H9 (cell line): Measurements from ENCODE around the gene TNFRSF18. TPM values are rescaled to one million over a fixed set of nuclear protein-coding genes. Genes with fewer than 3 reads are reported as not detected.
"Not testable (repeated sequence)": the region's sequence is repeated elsewhere in the genome, so short reads cannot be mapped to it uniquely, and the experiment has no call there.

Experiments used
- DNase-seq: peaks from one replicate; pipeline ENCODE4 v3.0.0-alpha.2; 2017
- H2AFZ ChIP-seq: one replicate; pipeline ENCODE4 v1.6.1; 2013; ENCODE audit warnings: mild to moderate bottlenecking, low read length, control low read depth, moderate library complexity
- H2AK5ac ChIP-seq: 2 replicates; pipeline ENCODE4 v1.6.1; 2013; ENCODE audit warnings: low read length, control low read depth, mixed read lengths; ENCODE audit not compliant: insufficient read length
- H2BK120ac ChIP-seq: one replicate; pipeline ENCODE4 v1.6.1; 2013; ENCODE audit warnings: low read depth, mild to moderate bottlenecking, low read length, control low read depth, inconsistent platforms; ENCODE audit not compliant: poor library complexity, severe bottlenecking
- H2BK12ac ChIP-seq: 2 replicates; pipeline ENCODE4 v1.6.1; 2013; ENCODE audit warnings: low read length, control low read depth, mixed read lengths, low read depth; ENCODE audit not compliant: insufficient read length
- H2BK15ac ChIP-seq: 2 replicates; pipeline ENCODE4 v1.6.1; 2013; ENCODE audit warnings: low read depth, low read length, control low read depth
- H2BK20ac ChIP-seq: one replicate; pipeline ENCODE4 v1.6.1; 2013; ENCODE audit warnings: low read depth, mild to moderate bottlenecking, low read length, control low read depth, inconsistent platforms; ENCODE audit not compliant: poor library complexity, severe bottlenecking
- H2BK5ac ChIP-seq: 2 replicates; pipeline ENCODE4 v1.6.1; 2013; ENCODE audit warnings: low read length, control low read depth, mixed read lengths; ENCODE audit not compliant: insufficient read length
- H3K14ac ChIP-seq: 2 replicates; pipeline ENCODE4 v1.6.1; 2013; ENCODE audit warnings: low read length, control low read depth; ENCODE audit not compliant: insufficient read depth
- H3K18ac ChIP-seq: 2 replicates; pipeline ENCODE4 v1.6.1; 2013; ENCODE audit warnings: low read depth, mild to moderate bottlenecking, mixed read lengths, low read length, control low read depth; ENCODE audit not compliant: insufficient read length
- H3K23ac ChIP-seq: 2 replicates; pipeline ENCODE4 v1.6.1; 2013; ENCODE audit warnings: low read length, control low read depth, mixed read lengths, low read depth; ENCODE audit not compliant: insufficient read length
- H3K23me2 ChIP-seq: 2 replicates; pipeline ENCODE4 v1.6.1; 2013; ENCODE audit warnings: low read depth, mild to moderate bottlenecking, mixed read lengths, low read length, control low read depth; ENCODE audit not compliant: insufficient read length, poor library complexity, severe bottlenecking
- H3K27ac ChIP-seq: 2 replicates; pipeline ENCODE4 v1.5.1; 2013; ENCODE audit warnings: low read length, control low read depth, mixed read lengths, low read depth; ENCODE audit not compliant: insufficient read length
- H3K27me3 ChIP-seq: 2 replicates; pipeline ENCODE4 v1.6.1; 2013; ENCODE audit warnings: low read length, control low read depth, inconsistent platforms; ENCODE audit not compliant: insufficient read depth
- H3K4ac ChIP-seq: 2 replicates; pipeline ENCODE4 v1.6.1; 2013; ENCODE audit warnings: low read depth, mild to moderate bottlenecking, control low read depth, inconsistent platforms, low read length, moderate library complexity
- H3K4me1 ChIP-seq: 2 replicates; pipeline ENCODE4 v1.6.1; 2013; ENCODE audit warnings: low read length, control low read depth, inconsistent platforms; ENCODE audit not compliant: insufficient read depth
- H3K4me2 ChIP-seq: 2 replicates; pipeline ENCODE4 v1.6.1; 2013; ENCODE audit warnings: low read length, control low read depth, mixed read lengths; ENCODE audit not compliant: insufficient read length, insufficient read depth
- H3K56ac ChIP-seq: 2 replicates; pipeline ENCODE4 v1.6.1; 2013; ENCODE audit warnings: low read depth, mild to moderate bottlenecking, mixed read lengths, low read length, control low read depth; ENCODE audit not compliant: insufficient read length
- H3K79me1 ChIP-seq: 2 replicates; pipeline ENCODE4 v1.6.1; 2013; ENCODE audit warnings: low read depth, mild to moderate bottlenecking, moderate library complexity, low read length, control low read depth, inconsistent platforms; ENCODE audit not compliant: insufficient read depth, poor library complexity, severe bottlenecking
- H3K79me2 ChIP-seq: 2 replicates; pipeline ENCODE4 v1.6.1; 2013; ENCODE audit warnings: low read length, control low read depth, inconsistent platforms; ENCODE audit not compliant: insufficient read depth
- H3K9ac ChIP-seq: 2 replicates; pipeline ENCODE4 v1.6.1; 2013; ENCODE audit warnings: low read length, control low read depth, mixed read lengths; ENCODE audit not compliant: insufficient read length; ENCODE audit errors: extremely low read depth
- H3K9me3 ChIP-seq: one replicate; pipeline ENCODE4 v1.6.1; 2013; ENCODE audit warnings: low read depth, low read length, inconsistent platforms; ENCODE audit not compliant: control insufficient read depth
- H3T11ph ChIP-seq: one replicate; pipeline ENCODE4 v1.6.1; 2013; ENCODE audit warnings: mild to moderate bottlenecking, low read length, control low read depth, inconsistent platforms
- H4K20me1 ChIP-seq: one replicate; pipeline ENCODE4 v1.6.1; 2013; ENCODE audit not compliant: control insufficient read depth, insufficient read length, insufficient read depth
- H4K5ac ChIP-seq: 2 replicates; pipeline ENCODE4 v1.6.1; 2013; ENCODE audit warnings: low read depth, mild to moderate bottlenecking, mixed read lengths, low read length, control low read depth; ENCODE audit not compliant: insufficient read length
- H4K8ac ChIP-seq: replicated peaks from 2 replicates; pipeline ENCODE4 v1.6.1; 2013; ENCODE audit warnings: low read length, control low read depth, mixed read lengths, low read depth; ENCODE audit not compliant: insufficient read length
- H4K91ac ChIP-seq: 2 replicates; pipeline ENCODE4 v1.6.1; 2013; ENCODE audit warnings: low read depth, mild to moderate bottlenecking, moderate library complexity, mixed read lengths, low read length, control low read depth; ENCODE audit not compliant: insufficient read length
- H3K27ac Mint-ChIP-seq, 3 experiments: 2 replicates in 2 of 3; 3 replicates in 1 of 3; pipeline ENCODE4 v1.8.0; 2020 to 2021; ENCODE audit warnings: mixed read lengths in 3 of 3, mild to moderate bottlenecking in 1 of 3, moderate library complexity in 1 of 3
- H3K27me3 Mint-ChIP-seq: 2 replicates; pipeline ENCODE4 v1.8.0; 2021; ENCODE audit warnings: low read depth, mild to moderate bottlenecking, moderate library complexity, mixed read lengths
- H3K36me3 Mint-ChIP-seq, 3 experiments: 2 replicates in 2 of 3; 3 replicates in 1 of 3; pipeline ENCODE4 v1.8.0; 2020 to 2021; ENCODE audit warnings: low read depth in 3 of 3, mixed read lengths in 3 of 3; ENCODE audit not compliant: insufficient read depth in 1 of 3
- H3K4me1 Mint-ChIP-seq, 2 experiments: 2 replicates each; pipeline ENCODE4 v1.8.0; 2020; ENCODE audit warnings: mixed read lengths in 2 of 2
- H3K4me3 Mint-ChIP-seq, 2 experiments: 2 replicates in 1 of 2; 3 replicates in 1 of 2; pipeline ENCODE4 v1.8.0; 2020 to 2021; ENCODE audit warnings: mild to moderate bottlenecking in 2 of 2, mixed read lengths in 2 of 2, moderate library complexity in 1 of 2
- H3K9me3 Mint-ChIP-seq, 2 experiments: 2 replicates in 1 of 2; 3 replicates in 1 of 2; pipeline ENCODE4 v1.8.0; 2020; ENCODE audit warnings: mild to moderate bottlenecking in 2 of 2, mixed read lengths in 2 of 2, moderate library complexity in 1 of 2
- WGBS: extraction: QIAGEN DNeasy Blood & Tissue Kit; methylation state at CpG from one replicate; pipeline ENCODE4 v1.1.7; 2013; ENCODE audit warnings: missing lambda C conversion rate, low lambda C conversion rate, mixed read lengths; ENCODE audit not compliant: insufficient read length; ENCODE audit errors: extremely low coverage; 5-methylcytosine and 5-hydroxymethylcytosine counted together
- total RNA-seq: library from RNA; stranded (reverse); gene quantifications from 2 replicates; pipeline ENCODE4 v1.2.1, GENCODE V29; 2021
- TF ChIP-seq, protein P1 (sequence below): fragments of 200-600 bp; sonication (generic); conservative IDR thresholded peaks from 3 replicates; pipeline ENCODE4 v1.8.0; 2021; ENCODE audit warnings: antibody characterized with exemption, mild to moderate bottlenecking

TNFRSF18 gene
- total RNA-seq, 1 experiment from 2014 or later = 2.0 TPM

DNA sequence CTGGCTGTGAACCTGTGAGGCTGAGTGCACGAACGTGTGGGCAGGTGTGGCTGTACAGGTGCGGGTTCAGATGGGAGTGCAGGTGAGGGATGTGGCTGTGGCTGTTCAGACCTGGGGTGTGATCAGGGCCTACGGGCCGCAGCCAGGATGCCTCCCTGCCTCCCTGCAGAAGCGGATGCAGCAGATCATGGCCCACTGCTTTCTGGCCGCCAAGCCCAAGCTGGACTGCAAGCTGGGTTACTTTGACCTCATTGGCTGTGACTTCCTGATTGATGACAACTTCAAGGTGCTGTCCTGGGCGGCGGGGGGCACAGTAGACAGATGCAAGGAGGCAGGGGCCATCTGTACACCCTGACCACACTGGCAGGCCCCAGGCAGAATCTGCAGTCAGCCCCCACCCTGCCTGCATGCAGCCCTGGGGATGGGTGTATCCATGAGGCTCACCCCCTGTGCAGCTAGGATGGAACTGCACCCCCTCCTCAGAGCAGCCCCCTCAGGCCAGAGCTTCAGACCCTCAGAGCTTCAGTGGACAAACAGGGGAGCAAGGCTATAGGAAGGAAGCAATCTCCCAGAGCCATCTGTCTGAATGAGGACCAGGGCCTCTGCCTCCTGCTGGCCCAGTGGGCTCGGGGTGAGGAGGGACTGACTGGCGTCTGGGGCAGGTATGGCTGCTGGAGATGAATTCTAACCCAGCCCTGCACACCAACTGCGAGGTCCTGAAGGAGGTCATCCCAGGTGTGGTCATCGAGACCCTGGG lies 9.8 kb downstream of the TNFRSF18 start:
- H3K9me3 Mint-ChIP-seq = peaks cover 22 to 33% of the 10 kb centered on the region in 2 experiments
- H2BK15ac ChIP-seq = no peak overlapping the region
- H2BK120ac ChIP-seq = no peak overlapping the region
- H4K91ac ChIP-seq = no peak overlapping the region
- H3K14ac ChIP-seq = no peak overlapping the region
- WGBS = no CpG with 5 or more reads among the region's 13 CpGs
- H3K4me1 Mint-ChIP-seq = peaks cover 3 to 4% of the 10 kb centered on the region in 2 experiments; a peak in 3 of 4 replicates
- no peaks in the 10 kb centered on the region for H3K79me1 ChIP-seq
- H2BK5ac ChIP-seq = no peak overlapping the region
- H3K4me2 ChIP-seq = no peak overlapping the region
- H3K4ac ChIP-seq = no peak overlapping the region
- no peak overlapping the region for H4K8ac ChIP-seq
- no peak overlapping the region for H2AFZ ChIP-seq
- H3K27ac Mint-ChIP-seq = no peak overlapping the region
- H2BK20ac ChIP-seq = no peak overlapping the region
- H3K9me3 ChIP-seq = peaks cover 11% of the 10 kb centered on the region
- H3K79me2 ChIP-seq = no peaks in the 10 kb centered on the region
- H3K27me3 Mint-ChIP-seq = peaks cover 38% of the 10 kb centered on the region
- no peak overlapping the region for H3K56ac ChIP-seq
- H3K4me3 Mint-ChIP-seq = no peak overlapping the region
- no peak overlapping the region for H3K18ac ChIP-seq
- no peak overlapping the region for H3K9ac ChIP-seq
- H3K23me2 ChIP-seq = no peaks in the 10 kb centered on the region
- no peaks in the 10 kb centered on the region for H3K4me1 ChIP-seq
- peaks cover 0 to 7% (median 5%) of the 10 kb centered on the region in 3 experiments; a peak in 5 of 7 replicates for H3K36me3 Mint-ChIP-seq
- no peak overlapping the region for H2BK12ac ChIP-seq
- DNase-seq = no peak
- no peak overlapping the region for H3K23ac ChIP-seq
- H3K27me3 ChIP-seq = no peaks in the 10 kb centered on the region
- no peaks in the 10 kb centered on the region for H4K20me1 ChIP-seq
- H3T11ph ChIP-seq = no peak overlapping the region
- no peak overlapping the region for H3K27ac ChIP-seq
- TF ChIP-seq, protein P1, sequence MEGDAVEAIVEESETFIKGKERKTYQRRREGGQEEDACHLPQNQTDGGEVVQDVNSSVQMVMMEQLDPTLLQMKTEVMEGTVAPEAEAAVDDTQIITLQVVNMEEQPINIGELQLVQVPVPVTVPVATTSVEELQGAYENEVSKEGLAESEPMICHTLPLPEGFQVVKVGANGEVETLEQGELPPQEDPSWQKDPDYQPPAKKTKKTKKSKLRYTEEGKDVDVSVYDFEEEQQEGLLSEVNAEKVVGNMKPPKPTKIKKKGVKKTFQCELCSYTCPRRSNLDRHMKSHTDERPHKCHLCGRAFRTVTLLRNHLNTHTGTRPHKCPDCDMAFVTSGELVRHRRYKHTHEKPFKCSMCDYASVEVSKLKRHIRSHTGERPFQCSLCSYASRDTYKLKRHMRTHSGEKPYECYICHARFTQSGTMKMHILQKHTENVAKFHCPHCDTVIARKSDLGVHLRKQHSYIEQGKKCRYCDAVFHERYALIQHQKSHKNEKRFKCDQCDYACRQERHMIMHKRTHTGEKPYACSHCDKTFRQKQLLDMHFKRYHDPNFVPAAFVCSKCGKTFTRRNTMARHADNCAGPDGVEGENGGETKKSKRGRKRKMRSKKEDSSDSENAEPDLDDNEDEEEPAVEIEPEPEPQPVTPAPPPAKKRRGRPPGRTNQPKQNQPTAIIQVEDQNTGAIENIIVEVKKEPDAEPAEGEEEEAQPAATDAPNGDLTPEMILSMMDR = no peak
- H4K5ac ChIP-seq = no peak overlapping the region
- H2AK5ac ChIP-seq = no peak overlapping the region

DNA sequence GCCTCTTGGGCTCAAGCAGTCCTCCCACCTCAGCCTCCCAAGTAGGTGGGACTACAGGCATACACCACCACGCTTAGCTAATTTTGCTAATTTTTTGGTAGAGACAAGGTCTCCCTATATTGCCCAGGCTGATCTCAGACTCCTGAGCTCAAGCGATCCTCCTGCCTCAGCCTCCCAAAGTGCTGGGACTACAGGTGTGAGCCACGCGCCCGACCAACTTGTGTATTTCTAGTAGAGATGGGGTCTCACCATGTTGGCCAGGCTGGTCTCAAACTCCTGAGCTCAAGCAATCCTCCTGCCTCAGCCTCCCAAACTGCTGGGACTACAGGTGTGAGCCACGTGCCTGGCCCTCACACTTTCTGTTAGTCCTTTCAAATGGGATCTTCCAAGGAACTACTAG lies 10.7 kb downstream of the TNFRSF18 start:
- not testable (repeated sequence) for H3K27ac ChIP-seq, H2BK12ac ChIP-seq, H3K14ac ChIP-seq, H3K23me2 ChIP-seq, H3K56ac ChIP-seq, H2BK5ac ChIP-seq, H2AK5ac ChIP-seq, H3K27ac Mint-ChIP-seq, H3K27me3 ChIP-seq, H3K79me1 ChIP-seq, H3K79me2 ChIP-seq, H3K4me2 ChIP-seq, H3K36me3 Mint-ChIP-seq, H3K23ac ChIP-seq, H3K18ac ChIP-seq, H2BK20ac ChIP-seq, H3K4ac ChIP-seq, H2BK120ac ChIP-seq, H3K9ac ChIP-seq, H3K4me1 ChIP-seq, H3K4me3 Mint-ChIP-seq, H4K8ac ChIP-seq, H2BK15ac ChIP-seq, H4K5ac ChIP-seq, H4K20me1 ChIP-seq, DNase-seq, H3T11ph ChIP-seq, H3K4me1 Mint-ChIP-seq, H4K91ac ChIP-seq, H2AFZ ChIP-seq
- H3K9me3 ChIP-seq = peaks cover 12% of the 10 kb centered on the region
- Mint-ChIP-seq H3K27me3 (peaks cover 41% of the 10 kb centered on the region), H3K9me3 (peaks cover 30 to 41% of the 10 kb centered on the region in 2 experiments)
- WGBS = no CpG with 5 or more reads among the region's 6 CpGs
